GM10266 (cell line): ENCODE results near the gene KLK2.

Experiments used
- DNase-seq: peaks from one replicate; pipeline ENCODE4 v3.0.0; 2012; ENCODE audit errors: extremely low spot score
- CTCF ChIP-seq: IDR thresholded peaks from 2 replicates; pipeline ENCODE4 v1.5.1; 2012; ENCODE audit warnings: mild to moderate bottlenecking, low read depth; ENCODE audit not compliant: control insufficient read depth, insufficient read depth; ENCODE audit errors: missing control alignments

Gene KLK2

GRCh38 chr19:50861010-50861409, 12.2 kb upstream of the KLK2 start:
- TF ChIP-seq CTCF = no peak
- no peak for DNase-seq

DNA sequence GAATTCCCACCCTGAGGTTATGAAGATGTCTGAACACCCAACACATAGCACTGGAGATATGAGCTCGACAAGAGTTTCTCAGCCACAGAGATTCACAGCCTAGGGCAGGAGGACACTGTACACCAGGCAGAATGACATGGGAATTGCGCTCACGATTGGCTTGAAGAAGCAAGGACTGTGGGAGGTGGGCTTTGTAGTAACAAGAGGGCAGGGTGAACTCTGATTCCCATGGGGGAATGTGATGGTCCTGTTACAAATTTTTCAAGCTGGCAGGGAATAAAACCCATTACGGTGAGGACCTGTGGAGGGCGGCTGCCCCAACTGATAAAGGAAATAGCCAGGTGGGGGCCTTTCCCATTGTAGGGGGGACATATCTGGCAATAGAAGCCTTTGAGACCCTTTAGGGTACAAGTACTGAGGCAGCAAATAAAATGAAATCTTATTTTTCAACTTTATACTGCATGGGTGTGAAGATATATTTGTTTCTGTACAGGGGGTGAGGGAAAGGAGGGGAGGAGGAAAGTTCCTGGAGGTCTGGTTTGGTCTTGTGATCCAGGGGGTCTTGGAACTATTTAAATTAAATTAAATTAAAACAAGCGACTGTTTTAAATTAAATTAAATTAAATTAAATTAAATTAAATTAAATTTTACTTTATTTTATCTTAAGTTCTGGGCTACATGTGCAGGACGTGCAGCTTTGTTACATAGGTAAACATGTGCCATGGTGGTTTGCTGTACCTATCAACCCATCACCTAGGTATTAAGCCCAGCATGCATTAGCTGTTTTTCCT, 11.5 kb upstream of the KLK2 start:
- TF ChIP-seq CTCF = no peak
- DNase-seq = no peak

GRCh38 chr19:50869479-50869878, 3.8 kb upstream of the KLK2 start:
- no peak for TF ChIP-seq CTCF
- DNase-seq = no peak

- DNase-seq = no peak
- no peak for TF ChIP-seq CTCF
Observed at GRCh38 chr19:50870417-50871089, 2.7 kb upstream of the KLK2 start.

DNA sequence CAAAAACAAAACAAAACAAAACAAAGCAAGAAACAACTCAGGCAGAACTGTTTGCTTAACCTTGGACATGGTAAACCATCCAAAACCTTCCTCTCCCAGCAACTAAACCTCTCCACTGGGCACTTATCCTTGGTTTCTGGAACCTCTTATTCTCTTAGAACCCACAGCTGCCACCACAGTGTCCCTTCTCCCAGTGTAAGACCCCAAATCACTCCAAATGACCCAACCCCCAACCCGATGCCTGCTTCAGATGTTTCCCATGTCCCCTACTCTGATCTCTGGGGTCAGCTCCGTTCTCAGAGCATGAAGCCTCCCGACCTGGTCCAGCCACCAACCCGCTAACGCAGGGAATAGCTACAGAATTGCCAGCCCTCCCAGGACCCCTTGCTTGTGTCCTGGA, 972 bp downstream of the KLK2 start:
- DNase-seq = no peak
- no peak for TF ChIP-seq CTCF

- peak; percentile 55 for DNase-seq
- no peak for TF ChIP-seq CTCF
Observed at GRCh38 chr19:50875795-50876422, 2.7 kb downstream of the KLK2 start.

GRCh38 chr19:50876456-50876855, 3.2 kb downstream of the KLK2 start:
- no peak for DNase-seq
- no peak for TF ChIP-seq CTCF
